IMR-90 (cell line): ENCODE data around the gene RNF212B. TPM values are rescaled to one million over a fixed set of nuclear protein-coding genes. Genes with fewer than 3 reads are reported as not detected.

Experiments used
- ATAC-seq: fragments of 200-7000 bp; cut with Tn5 transposase; 2 replicates; pipeline ENCODE4 v1.9.1; 2020; ENCODE audit warnings: low read depth, mild to moderate bottlenecking, moderate library complexity
- BruUV-seq: library from RNA; stranded (reverse); fragments of 400-500 nt; replicated peaks from 2 replicates; lab custom pipeline; 2021; lab: Mats Ljungman, UMichigan
- CTCF ChIA-PET: fragments of 300-600 bp; formaldehyde crosslinking; extraction: SDS; loops from one replicate; lab custom pipeline; 2021; ENCODE audit warnings: antibody characterized with exemption; lab: Yijun Ruan, JAX
- POLR2A ChIA-PET: fragments of 300-600 bp; sonication (Branson Sonifier 250); formaldehyde crosslinking; loops from one replicate; lab custom pipeline; 2022; ENCODE audit warnings: antibody characterized with exemption; ENCODE audit not compliant: unreplicated experiment; lab: Charles Lee
- DNase-seq: peaks from one replicate; pipeline ENCODE4 v3.0.0; 2013
- H2AFZ ChIP-seq: replicated peaks from 2 replicates; pipeline ENCODE3; 2013; ENCODE audit warnings: low read length, mild to moderate bottlenecking; ENCODE audit not compliant: poor library complexity
- H2AK5ac ChIP-seq: 2 replicates; pipeline ENCODE4 v1.6.1; 2013; ENCODE audit warnings: low read depth, low read length, inconsistent platforms
- H2AK9ac ChIP-seq: replicated peaks from 2 replicates; pipeline ENCODE3; 2013; ENCODE audit warnings: mild to moderate bottlenecking, low read depth, low read length, moderate library complexity; ENCODE audit not compliant: poor library complexity
- H2BK120ac ChIP-seq: 2 replicates; pipeline ENCODE4 v1.6.1; 2013; ENCODE audit warnings: low read depth, low read length, inconsistent platforms
- H2BK15ac ChIP-seq: 3 replicates; pipeline ENCODE4 v1.6.1; 2013; ENCODE audit warnings: low read depth, low read length, inconsistent platforms
- H2BK20ac ChIP-seq: 2 replicates; pipeline ENCODE4 v1.6.1; 2013; ENCODE audit warnings: low read depth, mild to moderate bottlenecking, inconsistent platforms, low read length, moderate library complexity
- H2BK5ac ChIP-seq: 2 replicates; pipeline ENCODE4 v1.6.1; 2013; ENCODE audit warnings: mild to moderate bottlenecking, low read depth, low read length, inconsistent platforms; ENCODE audit not compliant: poor library complexity, severe bottlenecking
- H3K14ac ChIP-seq: replicated peaks from 2 replicates; pipeline ENCODE4 v1.6.1; 2013; ENCODE audit warnings: low read depth, low read length, inconsistent platforms
- H3K18ac ChIP-seq: 2 replicates; pipeline ENCODE4 v1.6.1; 2013; ENCODE audit warnings: low read depth, low read length, control low read depth
- H3K23ac ChIP-seq: 2 replicates; pipeline ENCODE4 v1.6.1; 2013; ENCODE audit warnings: low read depth, low read length, inconsistent platforms
- H3K27ac ChIP-seq: 2 replicates; pipeline ENCODE4 v1.5.1; 2013; ENCODE audit warnings: mild to moderate bottlenecking, control low read depth, low read length; ENCODE audit not compliant: insufficient read depth
- H3K27me3 ChIP-seq: 2 replicates; pipeline ENCODE4 v1.6.1; 2013; ENCODE audit warnings: low read length; ENCODE audit not compliant: control insufficient read depth, insufficient read depth
- H3K36me3 ChIP-seq: 2 replicates; pipeline ENCODE4 v1.6.1; 2013; ENCODE audit warnings: low read length, mixed read lengths; ENCODE audit not compliant: control insufficient read depth, insufficient read depth
- H3K4ac ChIP-seq: 2 replicates; pipeline ENCODE4 v1.6.1; 2013; ENCODE audit warnings: low read depth, low read length, inconsistent platforms
- H3K4me1 ChIP-seq: 2 replicates; pipeline ENCODE4 v1.6.1; 2013; ENCODE audit warnings: low read length, mixed read lengths; ENCODE audit not compliant: control insufficient read depth, insufficient read depth
- H3K4me2 ChIP-seq: 2 replicates; pipeline ENCODE4 v1.6.1; 2013; ENCODE audit warnings: low read depth, mild to moderate bottlenecking, control low read depth, low read length, moderate library complexity
- H3K4me3 ChIP-seq: 2 replicates; pipeline ENCODE4 v1.5.1; 2013; ENCODE audit warnings: low read depth, mild to moderate bottlenecking, control low read depth, low read length, moderate library complexity; ENCODE audit not compliant: insufficient read depth
- H3K56ac ChIP-seq: 2 replicates; pipeline ENCODE4 v1.6.1; 2013; ENCODE audit warnings: low read length, inconsistent platforms; ENCODE audit not compliant: insufficient read depth; ENCODE audit errors: extremely low read depth
- H3K79me1 ChIP-seq, 2 experiments: 2 replicates each; pipeline ENCODE4 v1.6.1; 2013; ENCODE audit warnings: low read length in 2 of 2, inconsistent platforms in 1 of 2, low read depth in 1 of 2
- H3K9ac ChIP-seq: 2 replicates; pipeline ENCODE4 v1.6.1; 2013; ENCODE audit warnings: low read depth, low read length, control low read depth
- H3K9me1 ChIP-seq: 2 replicates; pipeline ENCODE4 v1.6.1; 2013; ENCODE audit warnings: low read length, inconsistent platforms; ENCODE audit not compliant: insufficient read depth
- H3K9me3 ChIP-seq: 2 replicates; pipeline ENCODE4 v1.6.1; 2013; ENCODE audit warnings: low read length; ENCODE audit not compliant: control insufficient read depth, insufficient read depth
- H4K20me1 ChIP-seq: 2 replicates; pipeline ENCODE4 v1.6.1; 2013; ENCODE audit warnings: low read length, inconsistent platforms; ENCODE audit not compliant: insufficient read depth
- H4K5ac ChIP-seq: 2 replicates; pipeline ENCODE4 v1.6.1; 2013; ENCODE audit warnings: mild to moderate bottlenecking, low read depth, low read length, control low read depth
- H4K8ac ChIP-seq, 2 experiments: 2 replicates each; pipeline ENCODE4 v1.6.1; 2013; ENCODE audit warnings: low read depth in 2 of 2, low read length in 2 of 2, control low read depth in 1 of 2, inconsistent platforms in 1 of 2
- H4K91ac ChIP-seq: 2 replicates; pipeline ENCODE4 v1.6.1; 2013; ENCODE audit warnings: low read depth, low read length, inconsistent platforms; ENCODE audit not compliant: insufficient read depth
- BHLHE40 ChIP-seq: fragments of 150-350 bp; IDR thresholded peaks from 2 replicates; pipeline ENCODE4 v1.6.1; 2016; ENCODE audit warnings: mild to moderate bottlenecking, low read depth, low read length
- CEBPB ChIP-seq: IDR thresholded peaks from 2 replicates; pipeline ENCODE4 v1.6.1; 2012; ENCODE audit warnings: low read depth, low read length, improper control_type of control experiment
- CTCF ChIP-seq: conservative IDR thresholded peaks from 2 replicates; pipeline ENCODE4 v1.5.1; 2012; ENCODE audit warnings: mild to moderate bottlenecking, low read depth, low read length, improper control_type of control experiment
- ELK1 ChIP-seq: fragments of 150-350 bp; IDR thresholded peaks from 2 replicates; pipeline ENCODE4 v1.6.1; 2016; ENCODE audit warnings: low read depth, mild to moderate bottlenecking, low read length, moderate library complexity, borderline replicate concordance
- FOS ChIP-seq: fragments of 150-350 bp; IDR thresholded peaks from 2 replicates; pipeline ENCODE4 v1.6.1; 2016; ENCODE audit warnings: low read depth, low read length
- MAFK ChIP-seq: IDR thresholded peaks from 2 replicates; pipeline ENCODE4 v1.6.1; 2012; ENCODE audit warnings: low read depth, low read length, improper control_type of control experiment
- MAZ ChIP-seq: IDR thresholded peaks from 2 replicates; pipeline ENCODE4 v1.6.1; 2012; ENCODE audit warnings: low read depth, mild to moderate bottlenecking, low read length, improper control_type of control experiment, moderate library complexity, borderline replicate concordance
- MXI1 ChIP-seq: IDR thresholded peaks from 2 replicates; pipeline ENCODE4 v1.6.1; 2012; ENCODE audit warnings: low read depth, mild to moderate bottlenecking, low read length, moderate library complexity, borderline replicate concordance
- NFE2L2 ChIP-seq: fragments of 150-350 bp; IDR thresholded peaks from 2 replicates; pipeline ENCODE4 v1.6.1; 2016; ENCODE audit warnings: low read depth, mild to moderate bottlenecking, low read length
- POLR2A ChIP-seq: IDR thresholded peaks from 2 replicates; pipeline ENCODE4 v1.6.1; 2012; ENCODE audit warnings: mild to moderate bottlenecking, low read depth, low read length
- RCOR1 ChIP-seq: IDR thresholded peaks from 2 replicates; pipeline ENCODE4 v1.6.1; 2012; ENCODE audit warnings: mild to moderate bottlenecking, low read length, improper control_type of control experiment; ENCODE audit not compliant: insufficient replicate concordance
- USF2 ChIP-seq: fragments of 150-350 bp; IDR thresholded peaks from 2 replicates; pipeline ENCODE4 v1.6.1; 2017; ENCODE audit warnings: mild to moderate bottlenecking, antibody characterized with exemption, low read length, low read depth
- WGBS, 2 experiments: methylation state at CpG; one replicate each; pipeline versions ENCODE4 v1.1.5 to v1.1.7; 2013; ENCODE audit warnings: missing lambda C conversion rate in 2 of 2; ENCODE audit not compliant: insufficient read length in 1 of 2; ENCODE audit errors: extremely low coverage in 2 of 2; 5-methylcytosine and 5-hydroxymethylcytosine counted together
- dilution Hi-C: fragments of 300-500 bp; cut with HindIII; formaldehyde crosslinking; loops from one replicate; pipeline ENCODE4 v1.14.3; 2018; ENCODE audit warnings: low sequenced_read_pairs; ENCODE audit not compliant: unreplicated experiment
- in situ Hi-C: fragments of 300-500 bp; cut with MboI; formaldehyde crosslinking; loops from 3 replicates; pipeline ENCODE4 v1.14.3; 2019; ENCODE audit warnings: low sequenced_read_pairs, inconsistent platforms, mixed read lengths
- intact Hi-C: fragments of 100-400 bp; cut with micrococcal nuclease; formaldehyde crosslinking; loops from 2 replicates; pipeline ENCODE4 v1.10.0; 2022
- polyA plus RNA-seq, 3 experiments: library from polyadenylated mRNA; depleted of rRNA; stranded (reverse); fragments of >200 nt; gene quantifications; 2 replicates each; pipeline ENCODE4 v1.2.3, GENCODE V29; 2012; ENCODE audit warnings: low replicate concordance in 1 of 3
- total RNA-seq: library from RNA; depleted of rRNA; stranded (reverse); fragments of >200 nt; gene quantifications from 2 replicates; pipeline ENCODE4 v1.2.3, GENCODE V29; 2012

The RNF212B gene
- total and polyA plus RNA-seq, 2 of the 4 experiments (the other 2 are of a cell fraction), result not detected

GRCh38 chr14:23286020-23286901, 48.5 kb downstream of the RNF212B start, which contains the start of gene HOMEZ:
TSS of gene HOMEZ (minus strand) at chr14:23286132. CDS start at chr14:23285952, 180 bp downstream.
- peak within 1 kb of the TSS; percentile 83 for H3K23ac ChIP-seq
- peak within 1 kb of the TSS; percentile 47; the same call in 1 of the 2 replicates for H3K18ac ChIP-seq
- intact Hi-C loops, result loop anchor here (1.0 kb wide), 1 partner anchor 35 kb away; the partner anchor contains the start of gene PABPN1
- H3K79me1 ChIP-seq, result peaks cover 12 to 16% of the 10 kb centered on the region in 2 experiments
- BruUV-seq, result no TSS peak
- H4K5ac ChIP-seq, result peak within 1 kb of the TSS; percentile 54
- peak within 1 kb of the TSS; percentile 73 for H3K56ac ChIP-seq
- peak within 1 kb of the TSS; percentile 51 for H3K27ac ChIP-seq
- H4K8ac ChIP-seq, result peak within 1 kb of the TSS; percentile 72 to 89
- peak within 1 kb of the TSS; percentile 95 for H3K4me3 ChIP-seq
- CTCF ChIA-PET, result no interaction called here
- peak within 1 kb of the TSS; percentile 99 for H3K4me2 ChIP-seq
- DNase-seq (peak; percentile 97), ATAC-seq (peak; percentile 98)
- H3K36me3 ChIP-seq, result no peaks in the 10 kb centered on the region
- TF ChIP-seq POLR2A, result peak; percentile 28; the same call in 1 of the 2 replicates
- TF ChIP-seq MXI1, result peak; percentile 20; the same call in 1 of the 2 replicates
- TF ChIP-seq CTCF, result 0 out of 2 replicates have a peak, but pooled peaks have one; percentile 7
- peak; percentile 62 for TF ChIP-seq USF2
- no peak for TF ChIP-seq NFE2L2
- peak; percentile 72; the same call in 1 of the 2 replicates for TF ChIP-seq FOS
- no peak for TF ChIP-seq MAFK
- no peak for TF ChIP-seq RCOR1
- peak; percentile 83 for TF ChIP-seq BHLHE40
- TF ChIP-seq MAZ, result peak; percentile 76; the same call in 1 of the 2 replicates
- no peak for TF ChIP-seq CEBPB
- TF ChIP-seq ELK1, result no peak
- H2AFZ ChIP-seq, result peak within 1 kb of the TSS; percentile 97
- H3K9me3 ChIP-seq, result no peaks in the 10 kb centered on the region
- H3K14ac ChIP-seq, result peak within 1 kb of the TSS; percentile 79
- peaks cover 6% of the 10 kb centered on the region; the same call in 1 of the 2 replicates for H3K9me1 ChIP-seq
- no peak within 1 kb of the TSS for H2BK20ac ChIP-seq
- WGBS, 2 experiments, result 1% methylated on average over 19 of the region's 53 CpGs; no CpG with 5 or more reads in 1 of the 2 experiments
- POLR2A ChIA-PET, result no interaction called here
- no peaks in the 10 kb centered on the region for H4K20me1 ChIP-seq
- no peak within 1 kb of the TSS for H2BK15ac ChIP-seq
- H3K9ac ChIP-seq, result peak within 1 kb of the TSS; percentile 84
- in situ Hi-C loops, result no loop called here
- peaks cover 7% of the 10 kb centered on the region for H3K4me1 ChIP-seq
- H4K91ac ChIP-seq, result peak within 1 kb of the TSS; percentile 68
- peak within 1 kb of the TSS; percentile 36 for H2BK120ac ChIP-seq
- peak within 1 kb of the TSS; percentile 78 for H2AK5ac ChIP-seq
- H2AK9ac ChIP-seq, result peak within 1 kb of the TSS; percentile 83
- peak within 1 kb of the TSS; percentile 61 for H3K4ac ChIP-seq
- dilution Hi-C loops, result no loop called here
- peak within 1 kb of the TSS; percentile 44 for H2BK5ac ChIP-seq
- H3K27me3 ChIP-seq, result no peaks in the 10 kb centered on the region; the same call in 1 of the 2 replicates
